Lung (tissue), 12 donors: Measurements from ENCODE around the gene MED27. TPM values are rescaled to one million over a fixed set of nuclear protein-coding genes. Genes with fewer than 3 reads are reported as not detected.

Experiments
- ATAC-seq: fragments of 200-7000 bp; cut with Tn5 transposase; one replicate; pipeline ENCODE4 v1.9.1; 2020; ENCODE audit warnings: moderate number of reproducible peaks; ENCODE audit not compliant: insufficient read depth, low FRiP score
- DNase-seq, 3 donors: peaks; one replicate each; pipeline ENCODE4 v3.0.0-alpha.2; 2013 to 2017
- H3K27ac ChIP-seq, 2 donors: one replicate each; pipeline ENCODE4 v1.5.1; 2013; ENCODE audit warnings: mild to moderate bottlenecking in 2 of 2, moderate library complexity in 2 of 2, control low read depth in 1 of 2, inconsistent platforms in 1 of 2, low read depth in 1 of 2, low read length in 1 of 2
- H3K27me3 ChIP-seq, 3 donors: one replicate each; pipeline ENCODE4 v1.5.1; 2013; ENCODE audit warnings: low read length in 2 of 3; ENCODE audit not compliant: control insufficient read depth in 3 of 3, insufficient read depth in 3 of 3
- H3K36me3 ChIP-seq, 4 donors: one replicate each; pipeline ENCODE4 v1.5.1; 2013; ENCODE audit warnings: low read length in 4 of 4, mild to moderate bottlenecking in 1 of 4, moderate library complexity in 1 of 4; ENCODE audit not compliant: control insufficient read depth in 4 of 4, insufficient read depth in 4 of 4
- H3K4me1 ChIP-seq, 5 donors: one replicate each; pipeline ENCODE4 v1.5.1; 2013; ENCODE audit warnings: low read length in 5 of 5, mild to moderate bottlenecking in 2 of 5, moderate library complexity in 1 of 5; ENCODE audit not compliant: control insufficient read depth in 5 of 5, insufficient read depth in 5 of 5
- H3K4me3 ChIP-seq: one replicate; pipeline ENCODE4 v1.5.1; 2013; ENCODE audit warnings: mild to moderate bottlenecking, control low read depth, moderate library complexity
- H3K9ac ChIP-seq, 2 donors: one replicate each; pipeline ENCODE4 v1.5.1; 2013; ENCODE audit warnings: low read length in 2 of 2, control low read depth in 1 of 2; ENCODE audit not compliant: insufficient read depth in 1 of 2
- H3K9me3 ChIP-seq, 4 donors: one replicate each; pipeline ENCODE4 v1.5.1; 2013; ENCODE audit warnings: low read length in 3 of 4, mild to moderate bottlenecking in 1 of 4, moderate library complexity in 1 of 4; ENCODE audit not compliant: control insufficient read depth in 4 of 4, insufficient read depth in 3 of 4
- WGBS, 2 donors: extraction: QIAGEN DNeasy Blood & Tissue Kit; methylation state at CpG; one replicate each; pipeline ENCODE4 v1.1.7; 2013; 5-methylcytosine and 5-hydroxymethylcytosine counted together
- polyA plus RNA-seq, 2 donors: library from polyadenylated mRNA; stranded (reverse); fragments of 200-250 nt; gene quantifications; one replicate each; pipeline ENCODE4 v1.2.1, GENCODE V29; 2013
- total RNA-seq, 2 donors: library from RNA; depleted of rRNA in 1 of 2; stranded (reverse); fragments of >200 nt in 1 of 2; gene quantifications; one replicate each; pipeline ENCODE4 v1.2.1, GENCODE V29; 2014 to 2021
- TF ChIP-seq, protein P1 (sequence below): IDR thresholded peaks from 2 replicates; pipeline ENCODE4 v1.5.1; 2012; ENCODE audit warnings: mild to moderate bottlenecking; ENCODE audit errors: control extremely low read depth, extremely low read depth
- donor health status: control.
- donor health status: control.
- donor health status: Bipolar disorder and iron deficiency.
- donor health status: healthy.
- donor health status: DM: yes; HTN: yes; CAD: no.

Gene MED27
- total and polyA plus RNA-seq, 4 donors = 9.8 to 22.3 (median 16.7) TPM

- Histone ChIP-seq H3K27ac (no peak overlapping the region), H3K9ac (no peak overlapping the region), H3K4me3 (no peak overlapping the region), H3K36me3 (peaks cover 0 to 4% (median 3%) of the 10 kb centered on the region in 4 donors), H3K4me1 (peaks cover 0 to 7% (median 2%) of the 10 kb centered on the region in 5 donors), H3K9me3 (no peaks in the 10 kb centered on the region), H3K27me3 (no peaks in the 10 kb centered on the region)
- ATAC-seq (no peak), DNase-seq (no peak)
- WGBS, 2 donors = 77 to 81% methylated on average over 4 of the region's 4 CpGs
- TF ChIP-seq, protein P1, sequence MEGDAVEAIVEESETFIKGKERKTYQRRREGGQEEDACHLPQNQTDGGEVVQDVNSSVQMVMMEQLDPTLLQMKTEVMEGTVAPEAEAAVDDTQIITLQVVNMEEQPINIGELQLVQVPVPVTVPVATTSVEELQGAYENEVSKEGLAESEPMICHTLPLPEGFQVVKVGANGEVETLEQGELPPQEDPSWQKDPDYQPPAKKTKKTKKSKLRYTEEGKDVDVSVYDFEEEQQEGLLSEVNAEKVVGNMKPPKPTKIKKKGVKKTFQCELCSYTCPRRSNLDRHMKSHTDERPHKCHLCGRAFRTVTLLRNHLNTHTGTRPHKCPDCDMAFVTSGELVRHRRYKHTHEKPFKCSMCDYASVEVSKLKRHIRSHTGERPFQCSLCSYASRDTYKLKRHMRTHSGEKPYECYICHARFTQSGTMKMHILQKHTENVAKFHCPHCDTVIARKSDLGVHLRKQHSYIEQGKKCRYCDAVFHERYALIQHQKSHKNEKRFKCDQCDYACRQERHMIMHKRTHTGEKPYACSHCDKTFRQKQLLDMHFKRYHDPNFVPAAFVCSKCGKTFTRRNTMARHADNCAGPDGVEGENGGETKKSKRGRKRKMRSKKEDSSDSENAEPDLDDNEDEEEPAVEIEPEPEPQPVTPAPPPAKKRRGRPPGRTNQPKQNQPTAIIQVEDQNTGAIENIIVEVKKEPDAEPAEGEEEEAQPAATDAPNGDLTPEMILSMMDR = no peak
Measured at GRCh38 chr9:132014218-132014805, 65.4 kb downstream of the MED27 start.

- no peak for DNase-seq
- H3K9me3 ChIP-seq = no peaks in the 10 kb centered on the region
- no peak overlapping the region for H3K9ac ChIP-seq
- no peak overlapping the region for H3K27ac ChIP-seq
- no peak for ATAC-seq
- TF ChIP-seq, protein P1 = no peak
- H3K27me3 ChIP-seq = no peaks in the 10 kb centered on the region
- no peak overlapping the region for H3K4me3 ChIP-seq
- WGBS, 2 donors = 86 to 92% methylated on average over 7 of the region's 7 CpGs
- peaks cover 0 to 4% (median 4%) of the 10 kb centered on the region in 4 donors for H3K36me3 ChIP-seq
- peaks cover 0 to 6% (median 0%) of the 10 kb centered on the region in 5 donors for H3K4me1 ChIP-seq
Measured at GRCh38 chr9:132012704-132013357, 66.8 kb downstream of the MED27 start.

- Histone ChIP-seq H3K9me3 (no peaks in the 10 kb centered on the region), H3K27ac (no peak overlapping the region), H3K9ac (no peak overlapping the region), H3K4me1 (peaks cover 0 to 9% (median 2%) of the 10 kb centered on the region in 5 donors), H3K4me3 (no peak overlapping the region), H3K27me3 (no peaks in the 10 kb centered on the region), H3K36me3 (peaks cover 0 to 4% (median 4%) of the 10 kb centered on the region in 4 donors)
- TF ChIP-seq, protein P1 = no peak
- ATAC-seq = no peak
- 91 to 97% methylated on average over 3 of the region's 3 CpGs for WGBS, 2 donors
- DNase-seq = no peak
Measured at GRCh38 chr9:132011896-132012295, 67.8 kb downstream of the MED27 start.
